Upper lobe of right lung (tissue), 1 donor: Measurements from ENCODE around the gene SLC66A2. TPM values are rescaled to one million over a fixed set of nuclear protein-coding genes. Genes with fewer than 3 reads are reported as not detected.

ENCODE experiments used
- ATAC-seq: fragments of 200-7000 bp; cut with Tn5 transposase; one replicate; pipeline ENCODE4 v1.9.1; 2020; ENCODE audit warnings: mild to moderate bottlenecking, moderate library complexity
- DNase-seq: peaks from one replicate; pipeline ENCODE4 v3.0.0-alpha.2; 2020
- H3K27ac ChIP-seq: fragments of 200-600 bp; one replicate; pipeline ENCODE4 v1.8.0; 2022
- H3K27me3 ChIP-seq: fragments of 200-600 bp; one replicate; pipeline ENCODE4 v1.8.0; 2022; ENCODE audit warnings: mild to moderate bottlenecking
- H3K36me3 ChIP-seq: fragments of 200-600 bp; one replicate; pipeline ENCODE4 v1.8.0; 2022
- H3K4me1 ChIP-seq: fragments of 200-600 bp; one replicate; pipeline ENCODE4 v1.8.0; 2022
- H3K4me3 ChIP-seq: fragments of 200-600 bp; one replicate; pipeline ENCODE4 v1.8.0; 2022; ENCODE audit warnings: mild to moderate bottlenecking
- H3K9me3 ChIP-seq: fragments of 200-600 bp; one replicate; pipeline ENCODE4 v1.8.0; 2022
- CTCF ChIP-seq: fragments of 200-600 bp; IDR thresholded peaks from one replicate; pipeline ENCODE4 v1.8.0; 2022; ENCODE audit warnings: antibody characterized with exemption
- intact Hi-C: fragments of 100-400 bp; cut with DNase I; formaldehyde crosslinking; loops from one replicate; pipeline ENCODE4 v1.11.0; 2022
- total RNA-seq: library from RNA; stranded (reverse); fragmentation: NEBNext Ultra II Directional; extraction: Animal tissue kit (Norgen Biotek cat#: 25700); gene quantifications from one replicate; pipeline ENCODE4 v1.2.1, GENCODE V29; 2021
- donor health status: DM: no; HTN: yes; CAD: no; lungs with severe emphysema.

Gene SLC66A2
- total RNA-seq, 1 donor from 2014 or later: 59.5 TPM

- intact Hi-C loops: no loop called here
- DNase-seq: no peak
These were observed 32.3 kb upstream of the SLC66A2 start for GRCh38 chr18:79983793-79984192.

GRCh38 chr18:79983253-79983652 is 31.8 kb upstream of the SLC66A2 start:
- intact Hi-C loops: no loop called here
- Histone ChIP-seq H3K4me1 (peaks cover 33% of the 10 kb centered on the region), H3K4me3 (no peak overlapping the region), H3K27me3 (no peaks in the 10 kb centered on the region), H3K9me3 (no peaks in the 10 kb centered on the region), H3K27ac (no peak overlapping the region), H3K36me3 (no peaks in the 10 kb centered on the region)
- peak; percentile 54 for ATAC-seq
- DNase-seq: no peak
- no peak for TF ChIP-seq CTCF

More at GRCh38 chr18:79983793-79984192, 32.3 kb upstream of the SLC66A2 start:
- peaks cover 33% of the 10 kb centered on the region for H3K4me1 ChIP-seq
- H3K9me3 ChIP-seq: no peaks in the 10 kb centered on the region
- H3K27me3 ChIP-seq: no peaks in the 10 kb centered on the region
- H3K36me3 ChIP-seq: no peaks in the 10 kb centered on the region
- peak; percentile 28 for ATAC-seq
- no peak overlapping the region for H3K27ac ChIP-seq
- H3K4me3 ChIP-seq: no peak overlapping the region
- no peak for TF ChIP-seq CTCF

- DNase-seq: no peak
- Histone ChIP-seq H3K4me1 (peaks cover 32% of the 10 kb centered on the region), H3K9me3 (no peaks in the 10 kb centered on the region), H3K36me3 (no peaks in the 10 kb centered on the region), H3K27ac (no peak overlapping the region), H3K27me3 (no peaks in the 10 kb centered on the region), H3K4me3 (no peak overlapping the region)
- ATAC-seq: peak; percentile 19
- no peak for TF ChIP-seq CTCF
- intact Hi-C loops: no loop called here
These were observed 31.3 kb upstream of the SLC66A2 start for GRCh38 chr18:79982736-79983135.

GRCh38 chr18:79980585-79980984 is 29.1 kb upstream of the SLC66A2 start:
- Histone ChIP-seq H3K27ac (no peak overlapping the region), H3K4me1 (peaks cover 17% of the 10 kb centered on the region), H3K36me3 (peaks cover 12% of the 10 kb centered on the region), H3K9me3 (no peaks in the 10 kb centered on the region), H3K27me3 (no peaks in the 10 kb centered on the region), H3K4me3 (no peak overlapping the region)
- ATAC-seq: no peak
- TF ChIP-seq CTCF: no peak
- intact Hi-C loops: no loop called here
- DNase-seq: no peak

DNA sequence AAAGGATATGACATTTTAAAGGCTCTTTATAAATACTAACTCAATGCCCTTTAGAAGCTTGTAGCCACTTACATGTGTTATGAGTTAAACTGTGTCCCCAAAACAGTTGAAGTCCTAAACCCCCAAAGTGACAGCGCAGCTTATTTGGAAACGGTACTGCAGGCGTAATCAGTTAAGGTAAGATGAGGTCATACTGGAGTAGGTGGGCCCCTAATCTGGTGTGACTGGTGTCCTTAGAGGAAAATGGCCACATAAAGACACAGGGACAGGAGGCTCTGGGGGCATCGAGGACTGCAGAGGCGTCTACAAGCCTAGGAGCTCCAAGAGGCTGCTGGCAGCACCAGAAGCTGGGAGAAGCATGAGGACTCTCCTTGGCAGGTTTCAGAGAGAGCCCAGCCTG is 28.4 kb upstream of the SLC66A2 start:
- H3K4me3 ChIP-seq: no peak overlapping the region
- H3K36me3 ChIP-seq: peaks cover 20% of the 10 kb centered on the region
- TF ChIP-seq CTCF: no peak
- H3K27ac ChIP-seq: no peak overlapping the region
- intact Hi-C loops: no loop called here
- H3K27me3 ChIP-seq: no peaks in the 10 kb centered on the region
- DNase-seq: no peak
- no peaks in the 10 kb centered on the region for H3K9me3 ChIP-seq
- no peak for ATAC-seq
- H3K4me1 ChIP-seq: peaks cover 17% of the 10 kb centered on the region

DNA sequence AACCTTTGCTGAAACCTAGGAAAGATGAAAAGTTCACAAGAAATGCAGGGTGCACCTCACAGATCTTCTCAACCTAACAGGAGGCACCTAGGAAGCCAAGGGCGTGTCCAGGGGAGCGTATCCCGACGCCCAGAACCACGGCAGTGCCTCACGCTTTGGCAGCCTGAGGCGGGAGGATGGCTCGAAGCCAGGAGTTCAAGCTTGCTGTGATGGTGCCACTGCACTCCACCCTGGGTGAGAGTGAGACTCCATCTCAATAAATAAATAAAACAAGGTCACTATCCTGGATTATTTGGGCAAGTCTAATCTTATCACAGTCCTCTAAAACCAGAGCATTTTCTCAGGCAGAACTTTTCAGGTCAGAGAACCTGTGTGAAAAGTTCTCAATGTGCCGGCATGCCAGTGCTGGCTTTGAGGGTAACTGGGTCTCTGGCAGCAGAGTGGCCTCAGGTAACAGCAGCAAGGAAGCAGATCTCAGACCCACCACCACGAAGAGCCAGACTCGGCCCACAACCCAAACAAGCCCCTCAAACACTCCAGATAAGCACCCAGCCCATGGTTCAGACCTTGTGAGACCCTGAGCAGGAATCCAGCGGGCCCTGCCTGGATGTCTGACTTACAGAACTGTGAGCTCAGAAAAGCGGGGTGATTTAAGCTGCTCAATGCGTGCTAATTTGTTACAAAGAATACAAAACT is 24.7 kb upstream of the SLC66A2 start:
- ATAC-seq (peak; percentile 23), DNase-seq (no peak)
- Histone ChIP-seq H3K9me3 (no peaks in the 10 kb centered on the region), H3K4me3 (no peak overlapping the region), H3K27me3 (no peaks in the 10 kb centered on the region), H3K36me3 (peaks cover 55% of the 10 kb centered on the region), H3K27ac (no peak overlapping the region), H3K4me1 (no peaks in the 10 kb centered on the region)
- intact Hi-C loops: no loop called here
- TF ChIP-seq CTCF: no peak
